HAP-1 (cell line): ENCODE data around the gene LPA.
"Not testable (repeated sequence)": the region's sequence is repeated elsewhere in the genome, so short reads cannot be mapped to it uniquely, and the experiment has no call there.

ENCODE experiments used
- DNase-seq, 2 experiments: peaks; one replicate each; pipeline ENCODE4 v3.0.0-alpha.2; 2016 to 2020; ENCODE audit warnings: low spot score in 2 of 2
- H3K27me3 ChIP-seq: fragments of 250-450 bp; sonication (Bioruptor Pico); 2 replicates; pipeline ENCODE4 v1.5.1; 2020; ENCODE audit warnings: low read depth, mild to moderate bottlenecking, moderate library complexity
- H3K36me3 ChIP-seq: fragments of 250-450 bp; sonication (Bioruptor Pico); replicated peaks from 2 replicates; pipeline ENCODE4 v1.5.1; 2020; ENCODE audit warnings: mild to moderate bottlenecking
- H3K4me1 ChIP-seq: fragments of 250-450 bp; sonication (Bioruptor Pico); 2 replicates; pipeline ENCODE4 v1.5.1; 2020; ENCODE audit warnings: mild to moderate bottlenecking
- H3K4me3 ChIP-seq: fragments of 250-450 bp; sonication (Bioruptor Pico); 2 replicates; pipeline ENCODE4 v1.5.1; 2020; ENCODE audit warnings: mild to moderate bottlenecking, moderate library complexity
- H3K9me3 ChIP-seq: fragments of 250-450 bp; sonication (Bioruptor Pico); 2 replicates; pipeline ENCODE4 v1.5.1; 2020; ENCODE audit warnings: mild to moderate bottlenecking, moderate library complexity
- in situ Hi-C: fragments of 300-500 bp; cut with MboI; formaldehyde crosslinking; loops from 3 replicates; pipeline ENCODE4 v1.14.3; 2020; ENCODE audit warnings: low sequenced_read_pairs, inconsistent platforms, mixed read lengths

The LPA gene

GRCh38 chr6:160664198-160664597, at the start of gene LPA:
Gene LPA, minus strand, starts transcription at chr6:160664275. Its CDS starts 61 bp downstream, at chr6:160664214.
- H3K4me1 ChIP-seq, in situ Hi-C loops, DNase-seq, H3K4me3 ChIP-seq, H3K27me3 ChIP-seq, H3K9me3 ChIP-seq, H3K36me3 ChIP-seq: not testable (repeated sequence)

- DNase-seq, in situ Hi-C loops, H3K36me3 ChIP-seq, H3K4me1 ChIP-seq, H3K9me3 ChIP-seq, H3K4me3 ChIP-seq, H3K27me3 ChIP-seq: not testable (repeated sequence)
Measured at GRCh38 chr6:160708993-160709392, 44.9 kb upstream of the LPA start.

- H3K4me1 ChIP-seq, DNase-seq, H3K27me3 ChIP-seq, H3K36me3 ChIP-seq, in situ Hi-C loops, H3K4me3 ChIP-seq, H3K9me3 ChIP-seq: not testable (repeated sequence)
Measured at GRCh38 chr6:160704688-160705087, 40.6 kb upstream of the LPA start.

DNA sequence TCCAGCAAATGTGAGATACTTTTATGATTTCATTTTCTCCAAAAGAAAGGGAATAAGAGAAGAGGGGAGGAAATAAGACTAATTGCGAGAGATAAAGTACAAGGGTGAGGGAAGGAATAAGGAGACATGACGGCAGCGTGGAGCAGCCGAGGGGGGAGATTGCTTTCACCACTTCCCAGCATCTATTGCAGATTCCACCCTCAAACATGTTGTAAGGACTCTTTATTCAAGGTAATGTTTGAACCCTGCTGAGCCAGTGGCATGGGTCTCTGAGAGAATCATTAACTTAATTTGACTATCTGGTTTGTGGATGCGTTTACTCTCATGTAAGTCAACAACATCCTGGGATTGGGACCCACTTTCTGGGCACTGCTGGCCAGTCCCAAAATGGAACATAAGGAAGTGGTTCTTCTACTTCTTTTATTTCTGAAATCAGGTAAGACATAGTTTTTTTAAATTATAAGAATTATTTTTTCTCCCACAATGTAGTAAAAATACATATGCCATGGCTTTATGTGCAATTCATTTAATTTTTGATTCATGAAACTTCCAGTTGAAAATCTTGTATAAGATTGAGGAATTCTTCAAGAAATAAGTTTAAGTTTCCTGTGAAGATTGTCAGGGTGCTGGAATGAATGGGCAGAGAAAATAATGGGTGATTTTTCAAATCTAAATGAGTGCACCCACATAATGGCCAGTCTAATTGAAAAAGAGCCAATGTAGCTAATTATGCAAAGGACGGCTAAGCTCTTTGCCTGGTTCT, 38.0 kb upstream of the LPA start, which contains the start of gene PLG:
PLG (plus strand) TSS at position 327 of the 763 bp plus-strand sequence; CDS start at position 388, 61 bp downstream.
- H3K4me1 ChIP-seq, H3K27me3 ChIP-seq, DNase-seq, H3K4me3 ChIP-seq, H3K36me3 ChIP-seq, H3K9me3 ChIP-seq, in situ Hi-C loops: not testable (repeated sequence)

- in situ Hi-C loops = no loop called here
Measured at GRCh38 chr6:160697826-160698225, 33.8 kb upstream of the LPA start.

GRCh38 chr6:160696884-160697283, 32.8 kb upstream of the LPA start:
- in situ Hi-C loops, H3K4me3 ChIP-seq, H3K27me3 ChIP-seq, H3K9me3 ChIP-seq, H3K36me3 ChIP-seq, H3K4me1 ChIP-seq, DNase-seq: not testable (repeated sequence)

More at GRCh38 chr6:160697826-160698225, 33.8 kb upstream of the LPA start:
- H3K27me3 ChIP-seq = no peaks in the 10 kb centered on the region
- no peaks in the 10 kb centered on the region for H3K36me3 ChIP-seq
- H3K9me3 ChIP-seq = no peaks in the 10 kb centered on the region
- H3K4me3 ChIP-seq = no peak overlapping the region
- no peaks in the 10 kb centered on the region for H3K4me1 ChIP-seq
- no peak for DNase-seq

DNA sequence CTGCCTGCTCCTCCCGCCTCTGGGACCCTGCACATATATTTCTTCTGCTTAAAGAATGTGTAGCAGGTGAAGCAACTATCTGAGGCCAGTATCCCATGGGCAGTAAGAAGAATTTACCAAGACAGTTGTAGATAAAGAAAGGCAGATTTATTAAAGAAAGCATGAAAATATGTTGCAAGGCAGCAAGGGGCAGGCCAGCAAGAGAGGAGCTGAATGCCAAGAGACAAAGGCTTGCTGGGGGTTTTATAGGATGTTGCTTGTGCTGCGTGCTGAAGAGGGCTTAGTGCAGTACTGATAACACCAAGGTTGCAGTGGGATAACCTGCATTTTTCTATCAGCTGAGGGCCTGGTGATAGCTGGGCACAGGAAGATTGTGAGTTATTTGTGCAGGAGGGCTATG, 31.5 kb upstream of the LPA start:
- H3K4me1 ChIP-seq, DNase-seq, H3K9me3 ChIP-seq, in situ Hi-C loops, H3K27me3 ChIP-seq, H3K36me3 ChIP-seq, H3K4me3 ChIP-seq: not testable (repeated sequence)

DNA sequence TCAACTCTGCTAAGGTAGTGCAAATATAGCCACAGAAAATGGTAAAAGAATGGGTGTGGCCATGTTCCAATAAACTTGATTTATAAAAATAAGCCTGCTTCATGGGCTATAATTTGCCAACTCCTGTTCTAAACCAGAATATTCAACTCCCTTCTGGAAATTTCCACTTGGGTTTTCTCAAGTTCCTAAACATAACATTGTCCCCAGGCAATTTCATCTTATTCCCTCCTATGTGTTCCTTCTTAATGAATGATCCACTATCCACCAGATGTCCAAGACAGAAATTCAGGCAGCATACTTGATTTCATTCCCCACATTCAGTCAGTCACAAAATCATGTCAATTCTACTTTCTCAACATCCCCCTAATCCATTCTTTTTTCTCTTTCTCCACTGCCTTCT, 30.9 kb upstream of the LPA start:
- H3K27me3 ChIP-seq, H3K9me3 ChIP-seq, H3K36me3 ChIP-seq, H3K4me1 ChIP-seq, in situ Hi-C loops, DNase-seq, H3K4me3 ChIP-seq: not testable (repeated sequence)

- H3K4me3 ChIP-seq = no peak overlapping the region
- peak in 1 of 2 experiments; percentile 11 for DNase-seq
- H3K36me3 ChIP-seq = no peaks in the 10 kb centered on the region
- H3K27me3 ChIP-seq = no peaks in the 10 kb centered on the region
- no peaks in the 10 kb centered on the region for H3K9me3 ChIP-seq
- H3K4me1 ChIP-seq = no peaks in the 10 kb centered on the region
- in situ Hi-C loops = no loop called here
Measured at GRCh38 chr6:160692369-160692959, 28.4 kb upstream of the LPA start.

DNA sequence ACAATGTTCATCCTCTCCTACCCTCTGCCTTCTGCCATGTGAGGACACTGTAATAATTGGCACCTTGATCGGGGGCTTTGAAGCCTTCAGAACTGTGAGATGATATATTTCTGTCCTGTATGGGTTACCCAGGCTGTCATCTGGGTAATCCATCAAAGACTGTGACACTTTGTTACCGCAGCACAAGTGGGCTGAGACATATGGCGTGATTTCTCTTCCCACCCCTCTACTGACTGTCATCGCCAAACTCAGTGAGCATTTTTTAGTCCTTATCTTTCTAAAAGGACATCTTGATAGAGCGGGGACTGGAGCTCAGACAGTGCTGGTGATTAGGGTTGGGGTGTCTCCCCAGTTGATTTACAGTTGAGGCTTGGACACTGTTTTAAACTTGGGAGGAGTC, 27.5 kb upstream of the LPA start:
- DNase-seq = no peak
- in situ Hi-C loops = no loop called here
- Histone ChIP-seq H3K4me1 (no peaks in the 10 kb centered on the region), H3K9me3 (no peaks in the 10 kb centered on the region), H3K4me3 (no peak overlapping the region), H3K36me3 (no peaks in the 10 kb centered on the region), H3K27me3 (no peaks in the 10 kb centered on the region)

DNA sequence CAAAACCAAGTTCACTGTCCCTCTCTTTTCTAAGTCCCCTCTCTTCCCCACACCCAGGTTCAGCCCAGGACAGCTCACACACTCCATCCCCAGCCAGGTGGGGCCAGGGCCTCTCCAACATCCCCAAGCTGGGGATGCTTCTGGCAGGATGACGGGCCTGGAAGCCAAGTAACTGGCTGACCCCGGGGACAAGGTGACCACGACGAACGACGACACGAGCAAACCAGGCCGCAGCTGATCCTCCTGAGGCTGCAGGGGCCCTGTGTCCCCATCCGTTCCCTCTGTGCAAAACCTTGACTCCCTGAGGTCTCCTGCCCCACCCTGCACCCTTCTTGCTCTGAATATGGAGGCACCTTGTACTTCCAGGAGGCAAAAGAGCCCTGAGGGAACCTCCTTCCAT, 26.4 kb upstream of the LPA start:
- Histone ChIP-seq H3K4me1 (no peaks in the 10 kb centered on the region), H3K4me3 (no peak overlapping the region), H3K36me3 (no peaks in the 10 kb centered on the region), H3K9me3 (no peaks in the 10 kb centered on the region), H3K27me3 (no peaks in the 10 kb centered on the region)
- in situ Hi-C loops = no loop called here
- no peak for DNase-seq

DNA sequence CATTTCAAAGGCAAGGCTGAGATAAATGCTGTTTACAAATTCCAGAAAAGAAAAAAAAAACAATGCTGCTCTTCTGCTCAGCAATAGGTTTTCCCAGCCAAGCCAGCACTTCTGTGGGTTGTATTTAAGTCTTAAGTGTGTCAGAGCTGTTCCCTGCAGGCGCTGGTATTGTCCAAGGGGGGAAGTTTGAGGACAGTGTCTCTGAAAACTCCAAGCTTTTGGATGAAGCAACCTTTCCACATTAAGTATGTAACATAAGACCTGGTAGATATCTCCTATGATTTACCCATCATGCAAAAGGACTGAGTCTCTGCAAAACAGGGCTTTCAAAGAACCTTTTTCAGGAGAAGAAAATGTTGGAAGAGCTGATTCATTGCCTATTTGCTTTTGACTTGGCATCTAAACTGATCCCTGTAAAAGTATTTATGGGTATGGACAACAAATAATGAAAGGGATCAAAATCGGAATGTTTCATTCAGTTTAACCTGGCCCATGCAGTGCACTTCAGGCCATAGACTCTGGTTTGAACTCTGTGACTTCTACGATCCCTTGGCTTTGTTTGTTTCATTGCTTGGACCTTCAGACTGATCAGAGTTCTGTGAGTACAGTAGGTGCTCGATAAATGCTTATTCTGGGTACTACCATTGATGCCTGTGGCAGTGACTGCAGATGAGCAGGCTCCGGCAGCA, 21.8 kb upstream of the LPA start:
- in situ Hi-C loops = no loop called here
- Histone ChIP-seq H3K4me3 (no peak overlapping the region), H3K27me3 (no peaks in the 10 kb centered on the region), H3K36me3 (no peaks in the 10 kb centered on the region), H3K9me3 (no peaks in the 10 kb centered on the region), H3K4me1 (no peaks in the 10 kb centered on the region)
- DNase-seq = no peak

DNA sequence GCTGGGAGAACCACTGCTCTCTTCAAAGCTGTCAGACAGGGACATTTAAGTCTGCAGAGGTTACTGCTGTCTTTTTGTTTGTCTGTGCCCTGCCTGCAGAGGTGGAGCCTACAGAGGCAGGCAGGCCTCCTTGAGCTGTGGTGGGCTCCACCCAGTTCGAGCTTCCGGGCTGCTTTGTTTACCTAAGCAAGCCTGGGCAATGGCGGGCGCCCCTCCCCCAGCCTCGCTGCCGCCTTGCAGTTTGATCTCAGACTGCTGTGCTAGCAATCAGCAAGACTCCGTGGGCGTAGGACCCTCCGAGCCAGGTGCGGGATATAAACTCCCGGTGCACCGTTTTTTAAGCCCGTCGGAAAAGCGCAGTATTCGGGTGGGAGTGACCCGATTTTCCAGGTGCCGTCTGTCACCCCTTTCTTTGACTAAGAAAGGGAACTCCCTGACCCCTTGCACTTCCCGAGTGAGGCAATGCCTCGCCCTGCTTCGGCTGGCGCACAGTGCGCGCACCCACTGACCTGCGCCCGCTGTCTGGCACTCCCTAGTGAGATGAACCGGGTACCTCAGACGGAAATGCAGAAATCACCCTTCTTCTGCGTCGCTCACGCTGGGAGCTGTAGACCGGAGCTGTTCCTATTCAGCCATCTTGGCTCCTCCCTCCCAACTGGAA, 21.2 kb upstream of the LPA start:
- H3K27me3 ChIP-seq, DNase-seq, H3K4me1 ChIP-seq, H3K36me3 ChIP-seq, H3K4me3 ChIP-seq, H3K9me3 ChIP-seq, in situ Hi-C loops: not testable (repeated sequence)

- no peaks in the 10 kb centered on the region for H3K4me1 ChIP-seq
- in situ Hi-C loops = no loop called here
- no peaks in the 10 kb centered on the region for H3K36me3 ChIP-seq
- no peaks in the 10 kb centered on the region for H3K27me3 ChIP-seq
- peak in 1 of 2 experiments; percentile 27 for DNase-seq
- H3K9me3 ChIP-seq = no peaks in the 10 kb centered on the region
- no peak overlapping the region for H3K4me3 ChIP-seq
Measured at GRCh38 chr6:160679402-160679769, 15.3 kb upstream of the LPA start.
